ENCODE measurements around the gene GNB3.

GNB3 gene

DNA sequence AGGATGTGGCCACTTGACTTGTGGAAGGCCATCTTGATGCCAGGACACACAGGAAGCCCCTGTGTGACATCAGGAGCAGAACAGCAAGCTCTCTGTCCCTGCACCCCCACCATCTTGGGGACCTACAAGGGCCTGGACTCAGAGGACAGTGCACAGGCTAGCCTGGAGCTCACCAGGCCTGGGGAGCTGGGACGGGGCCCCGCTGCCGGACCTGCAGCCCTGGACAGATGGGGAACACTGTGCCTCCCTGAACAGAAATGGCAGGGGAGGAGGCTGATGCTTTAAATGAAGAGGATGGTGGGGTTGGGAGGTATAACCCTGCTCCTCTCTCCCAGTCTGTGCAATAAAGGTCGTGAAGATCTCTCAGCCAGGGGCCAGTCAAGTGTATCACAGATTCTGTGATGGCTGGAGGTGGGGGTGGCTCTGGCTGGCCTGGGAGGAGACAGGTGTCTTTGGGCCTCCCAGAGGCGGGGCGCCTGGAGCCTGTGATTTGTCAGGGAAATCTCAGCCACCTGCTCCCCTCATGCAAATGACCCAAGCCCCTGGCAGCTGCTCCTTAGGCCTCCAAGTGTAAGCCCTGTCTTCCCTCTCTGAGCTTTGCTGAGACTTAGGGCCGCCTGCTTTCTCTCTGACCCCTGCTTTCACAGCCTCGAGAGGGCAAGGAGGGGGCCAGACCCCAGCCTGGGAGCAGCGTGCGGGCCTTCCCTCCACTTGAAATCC lies 1.1 kb upstream of the GNB3 start:
- peak; percentile 30 for DNase-seq

DNA sequence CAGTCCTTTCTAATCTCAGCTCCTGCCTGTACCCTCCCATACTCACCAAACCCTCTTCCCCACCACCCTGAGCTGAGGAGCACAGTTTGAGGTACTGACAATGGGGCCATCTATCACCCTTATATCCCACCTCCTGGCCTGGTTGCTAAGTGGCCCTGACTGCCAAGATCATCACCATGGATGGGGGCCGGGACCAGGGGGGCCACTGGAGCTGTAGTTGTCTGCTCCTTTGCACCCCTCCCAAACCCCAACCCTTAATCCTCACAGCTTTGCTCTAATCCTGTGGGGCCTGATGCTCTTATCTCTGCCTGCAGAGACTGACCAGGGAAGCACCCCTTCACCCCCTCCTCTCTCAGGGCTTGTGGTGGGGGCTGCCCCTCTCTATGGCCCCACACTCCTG lies 395 bp upstream of the GNB3 start:
- no peak for DNase-seq

DNA sequence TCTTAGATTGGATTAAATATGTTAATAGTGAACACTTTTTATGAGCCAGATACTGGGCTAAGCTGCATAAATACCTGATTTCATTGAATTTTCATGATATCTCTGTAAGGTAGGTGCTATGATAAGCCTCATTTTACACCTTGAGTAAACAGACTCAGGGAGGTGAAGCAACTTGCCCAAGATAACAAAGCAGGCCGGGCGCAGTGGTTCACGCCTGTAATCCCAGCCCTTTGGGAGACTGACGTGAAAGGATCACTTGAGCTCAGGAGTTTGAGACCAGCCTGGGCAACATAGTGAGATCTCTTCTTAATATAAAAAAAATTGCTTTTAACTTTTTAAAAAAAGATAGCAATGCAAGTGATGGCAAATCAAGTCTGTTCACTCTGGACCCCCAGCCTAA lies 1.4 kb downstream of the GNB3 start:
- DNase-seq: no peak

GRCh38 chr12:6843118-6843902 lies 2.6 kb downstream of the GNB3 start:
- DNase-seq: no peak

GRCh38 chr12:6845395-6845794 lies 4.7 kb downstream of the GNB3 start:
- DNase-seq: no peak

- DNase-seq: no peak
Measured at GRCh38 chr12:6846316-6846869, 5.7 kb downstream of the GNB3 start.

GRCh38 chr12:6847676-6848075 lies 7.0 kb downstream of the GNB3 start:
- no peak for DNase-seq

DNA sequence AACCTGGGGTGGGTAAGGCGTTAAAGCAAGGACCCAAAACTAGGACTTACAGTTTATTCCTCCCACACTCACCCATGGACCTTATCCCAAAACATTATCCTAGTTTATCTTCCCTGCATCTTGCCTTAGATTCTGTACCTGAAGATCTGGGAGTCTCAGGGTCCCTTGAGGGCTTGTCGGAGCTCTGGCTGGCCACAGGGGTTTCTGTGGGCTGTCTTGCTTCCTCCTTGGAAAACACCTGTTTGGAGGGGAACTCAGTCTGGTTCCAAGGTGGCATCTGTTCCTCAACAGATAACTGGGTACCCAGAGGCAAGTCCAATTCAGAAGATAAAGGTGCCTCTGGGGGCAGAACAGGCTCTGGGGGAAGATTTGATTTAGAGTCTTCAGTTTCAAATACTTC lies 8.7 kb downstream of the GNB3 start:
- no peak for DNase-seq

DNA sequence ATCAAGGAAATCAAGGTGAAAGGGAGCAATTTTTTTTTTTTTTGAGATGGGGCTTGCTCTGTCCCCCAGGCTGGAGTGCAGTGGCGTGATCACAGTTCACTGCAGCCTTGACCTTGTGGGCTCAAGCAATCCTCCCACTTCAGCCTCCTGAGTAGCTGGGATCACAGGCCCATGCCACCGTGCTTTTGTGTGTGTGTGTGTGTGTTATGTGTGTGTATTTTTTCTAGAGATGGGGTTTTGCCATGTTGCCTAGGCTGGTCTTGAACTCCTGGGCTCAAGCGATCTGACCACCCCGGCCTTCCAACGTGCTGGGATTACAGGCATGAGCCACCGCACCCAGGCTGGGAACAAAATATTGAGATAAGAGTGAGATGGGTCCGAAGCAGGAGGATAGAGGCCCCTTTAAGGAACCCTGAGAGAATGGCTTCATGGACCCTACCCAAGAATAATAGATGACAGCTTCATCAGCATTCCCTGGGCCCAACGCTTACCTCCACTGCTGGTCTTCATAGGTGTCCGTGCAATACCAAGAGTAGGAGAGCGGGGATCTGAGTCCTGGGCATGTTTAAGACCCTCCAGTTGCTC lies 9.3 kb downstream of the GNB3 start:
- DNase-seq: no peak

DNA sequence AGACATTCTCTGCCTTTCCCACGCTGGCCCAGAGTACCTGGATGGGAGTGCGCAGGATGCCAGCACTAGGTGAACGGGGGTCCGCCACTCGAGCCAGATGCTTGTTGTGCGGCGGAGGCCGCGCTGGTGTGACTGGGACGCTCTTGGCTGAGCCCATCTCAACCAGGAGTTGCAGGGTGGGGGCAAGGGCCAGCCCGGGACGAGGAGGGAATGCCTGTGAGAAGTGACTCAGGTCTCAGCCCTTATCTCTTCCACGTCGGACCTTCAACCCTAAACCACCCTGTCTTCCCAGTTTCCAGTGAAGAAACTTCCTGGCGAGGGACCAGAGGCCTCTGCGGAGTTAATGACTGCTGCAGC lies 10.0 kb downstream of the GNB3 start:
- DNase-seq: no peak

DNA sequence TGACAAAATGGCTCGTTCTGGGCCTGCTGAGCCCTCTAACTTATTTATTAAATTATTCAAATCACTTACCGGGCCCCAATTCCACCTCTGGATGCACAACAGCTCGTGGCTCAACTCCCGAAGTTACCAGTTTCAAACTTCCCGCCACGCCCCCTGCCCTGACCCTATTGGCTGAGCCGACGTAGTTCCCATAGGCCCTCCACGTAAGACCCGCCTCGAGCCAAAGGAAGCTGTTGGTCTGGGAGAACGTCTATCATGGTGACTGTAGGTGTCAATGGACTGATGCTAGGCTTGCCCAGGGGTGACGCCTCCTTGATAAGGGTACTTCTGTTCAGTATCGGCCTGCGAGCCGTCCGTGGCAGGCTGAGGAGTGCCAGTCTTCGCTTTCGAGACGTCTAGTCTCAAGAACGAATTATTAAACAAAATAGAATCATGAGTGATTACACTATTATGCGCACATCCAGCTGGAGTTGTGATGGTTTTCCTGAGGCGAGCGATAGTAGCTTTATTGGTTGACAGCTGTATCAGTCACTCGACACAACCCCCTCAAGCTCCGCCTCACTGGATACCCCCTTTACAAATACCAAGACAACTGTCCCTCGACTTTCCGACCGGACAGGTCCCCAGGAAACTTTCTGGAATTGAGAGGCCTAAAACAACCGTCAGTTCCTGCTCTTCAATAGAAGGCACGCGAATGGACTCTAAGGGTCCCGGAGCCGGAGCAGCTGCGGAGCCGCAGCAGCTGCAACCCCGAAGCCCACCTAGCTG lies 10.6 kb downstream of the GNB3 start, which contains the start of gene CDCA3:
CDCA3 (minus strand) TSS at position 134 of the 768 bp plus-strand sequence. CDS start 334 bp downstream, outside the sequence.
- DNase-seq: peak; percentile 99

DNA sequence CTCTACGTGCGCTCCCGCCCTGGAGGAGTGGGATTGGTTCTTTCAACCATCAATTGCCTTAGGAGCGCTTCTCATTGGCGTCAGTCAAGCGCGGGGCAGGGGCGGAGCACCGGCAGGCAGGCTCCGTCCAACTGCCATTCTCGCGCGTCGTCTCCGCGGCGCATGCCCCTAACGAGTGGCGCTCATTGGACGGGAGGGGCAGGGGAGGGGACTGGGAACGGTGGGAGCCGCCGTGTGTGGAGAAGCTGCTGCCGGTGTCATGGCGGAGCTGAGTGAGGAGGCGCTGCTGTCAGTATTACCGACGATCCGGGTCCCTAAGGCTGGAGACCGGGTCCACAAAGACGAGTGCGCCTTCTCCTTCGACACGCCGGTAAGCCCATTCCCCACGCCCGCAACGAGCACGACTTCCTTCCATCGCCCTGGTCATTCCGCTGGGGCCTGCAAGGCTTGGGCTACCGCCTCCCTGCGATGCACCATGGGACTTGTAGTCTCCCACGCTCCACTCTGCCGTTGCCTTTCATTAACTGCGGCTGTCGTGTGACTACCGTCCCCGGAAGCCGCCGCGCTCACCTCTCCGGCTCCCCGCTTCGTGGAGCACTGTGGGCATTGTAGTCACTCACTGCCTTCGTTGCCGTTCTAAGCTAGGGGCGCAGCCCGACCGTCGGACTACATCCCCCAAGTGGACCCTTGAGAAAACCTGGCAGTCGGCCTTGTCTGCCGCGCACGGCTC lies 11.4 kb downstream of the GNB3 start, which contains the start of gene USP5:
USP5 (plus strand) TSS at position 230 of the 730 bp plus-strand sequence; CDS start at position 260, 30 bp downstream.
- peak; percentile 99 for DNase-seq

DNA sequence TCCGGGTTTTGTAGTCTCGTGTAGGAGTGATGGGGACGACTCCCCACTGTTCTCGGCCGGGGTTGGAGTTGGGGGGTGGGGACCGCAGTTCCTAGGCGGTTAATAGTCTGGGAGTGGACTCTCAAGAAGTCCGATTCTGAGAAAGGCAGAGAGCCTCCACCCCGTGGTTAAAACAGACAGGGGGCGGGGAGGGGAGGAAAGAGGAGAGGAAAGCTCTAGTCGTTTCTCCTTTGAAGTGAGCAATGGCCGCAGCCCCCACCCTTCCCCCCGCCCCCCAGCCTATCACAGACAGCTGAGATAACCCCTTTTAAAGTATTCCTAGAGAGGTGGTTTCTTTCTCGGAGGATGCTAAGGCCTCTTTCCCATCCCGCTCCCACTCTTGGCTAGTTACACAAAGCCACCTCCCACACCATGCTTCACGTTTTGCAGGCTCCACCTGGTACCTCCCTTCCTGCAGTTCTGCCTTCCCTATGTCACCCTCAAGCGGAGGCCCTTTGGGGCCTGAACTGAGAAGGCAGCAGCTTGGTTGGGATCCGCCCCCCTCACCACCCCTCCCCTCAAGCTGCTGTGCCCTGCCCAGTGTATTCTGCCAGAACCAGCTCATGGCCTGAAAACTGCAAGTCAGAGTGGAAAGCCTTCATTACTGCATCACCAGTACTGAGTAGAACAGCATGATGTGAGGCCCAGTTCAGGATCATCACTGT lies 12.1 kb downstream of the GNB3 start:
- no peak for DNase-seq

GRCh38 chr12:6853626-6854025 lies 12.9 kb downstream of the GNB3 start:
- no peak for DNase-seq

GRCh38 chr12:6854036-6854435 lies 13.3 kb downstream of the GNB3 start:
- DNase-seq: no peak

DNA sequence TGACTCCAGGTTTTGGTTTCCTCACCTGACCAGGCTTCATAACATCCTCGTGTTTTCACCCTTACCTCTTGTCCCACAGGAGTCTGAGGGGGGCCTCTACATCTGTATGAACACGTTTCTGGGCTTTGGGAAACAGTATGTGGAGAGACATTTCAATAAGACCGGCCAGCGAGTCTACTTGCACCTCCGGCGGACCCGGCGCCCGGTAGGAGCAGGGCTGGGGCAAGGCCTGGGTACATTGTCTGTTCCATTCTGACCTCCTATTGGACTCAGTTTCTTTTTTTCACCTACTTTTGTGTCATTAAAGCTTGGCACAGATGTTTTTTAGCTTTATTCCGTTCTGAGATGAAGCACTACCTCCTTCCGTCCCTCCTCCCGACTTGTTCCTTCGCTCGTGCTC lies 14.6 kb downstream of the GNB3 start:
- DNase-seq: no peak

DNA sequence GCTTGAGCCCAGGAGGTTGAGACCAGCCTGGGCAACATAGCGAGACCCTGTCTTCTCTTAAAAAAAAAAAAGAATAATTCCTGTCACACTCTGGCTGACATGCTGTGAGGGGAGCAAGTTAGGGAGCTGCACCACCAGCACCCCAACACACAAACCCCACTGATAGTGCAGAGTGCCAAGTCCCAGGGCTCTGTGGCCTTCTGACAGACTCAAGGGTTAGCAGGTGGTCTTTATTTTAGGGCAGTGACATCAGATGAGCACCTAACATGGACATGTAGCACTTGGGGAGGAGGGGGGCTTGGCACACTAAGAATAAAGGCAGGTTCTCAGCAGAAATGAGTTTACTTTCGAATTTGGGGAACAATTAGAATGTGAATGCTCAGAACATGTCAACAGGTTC lies 18.1 kb downstream of the GNB3 start:
- no peak for DNase-seq

DNA sequence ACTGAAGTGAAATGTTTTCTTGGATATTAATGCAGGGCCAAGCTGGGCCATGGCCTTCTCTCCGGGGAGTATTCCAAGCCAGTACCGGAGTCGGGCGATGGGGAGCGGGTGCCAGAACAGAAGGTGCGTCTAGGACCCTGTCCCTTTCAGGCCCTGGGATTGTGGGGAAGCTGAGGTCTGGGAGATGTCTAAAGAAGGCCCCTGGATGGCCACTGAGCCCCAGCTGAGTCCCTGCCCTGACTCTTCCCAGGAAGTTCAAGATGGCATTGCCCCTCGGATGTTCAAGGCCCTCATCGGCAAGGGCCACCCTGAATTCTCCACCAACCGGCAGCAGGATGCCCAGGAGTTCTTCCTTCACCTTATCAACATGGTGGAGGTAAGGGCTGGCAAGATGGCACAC lies 19.4 kb downstream of the GNB3 start:
- no peak for DNase-seq

- DNase-seq: no peak
Measured at GRCh38 chr12:6860942-6861341, 20.2 kb downstream of the GNB3 start.

GRCh38 chr12:6861391-6861790 lies 20.7 kb downstream of the GNB3 start:
- DNase-seq: no peak

GRCh38 chr12:6863033-6863432 lies 22.3 kb downstream of the GNB3 start:
- no peak for DNase-seq

Measured in NCI-H1436 treated with DMSO at 0.1 percent for 48 hours (cell line).